Body of pancreas (tissue), 4 donors: ENCODE results near the gene PRR4. TPM values are rescaled to one million over a fixed set of nuclear protein-coding genes. Genes with fewer than 3 reads are reported as not detected.

Experiments
- ATAC-seq: fragments of 150-250 bp; one replicate; pipeline ENCODE4 v1.9.1; 2016
- DNase-seq, 4 donors: peaks; one replicate each; pipeline ENCODE4 v3.0.0-alpha.2; 2019
- H3K27ac ChIP-seq, 4 donors: fragments of 200-600 bp; sonication (generic); 1 replicate in 3 of 4; 2 replicates in 1 of 4; pipeline versions ENCODE4 v1.5.1 to v1.6.1; 2016 to 2019; ENCODE audit warnings: mild to moderate bottlenecking in 1 of 4, mixed read lengths in 1 of 4, moderate library complexity in 1 of 4
- H3K27me3 ChIP-seq, 2 donors: fragments of 200-600 bp; sonication (generic); one replicate each; pipeline ENCODE4 v1.6.0; 2016; ENCODE audit warnings: mild to moderate bottlenecking in 1 of 2
- H3K36me3 ChIP-seq, 2 donors: fragments of 200-600 bp; sonication (generic); replicated peaks in 1 of 2; 2 replicates each; pipeline ENCODE4 v1.5.1; 2016; ENCODE audit warnings: low read depth in 2 of 2; ENCODE audit not compliant: insufficient read depth in 1 of 2
- H3K4me1 ChIP-seq: fragments of 200-600 bp; sonication (generic); one replicate; pipeline ENCODE4 v1.6.0; 2016
- H3K4me3 ChIP-seq, 2 donors: fragments of 200-600 bp; sonication (generic); 1 replicate in 1 of 2; 2 replicates in 1 of 2; pipeline ENCODE4 v1.5.1; 2016 to 2019
- H3K9me3 ChIP-seq, 3 donors: fragments of 200-600 bp; sonication (generic); 1 replicate in 2 of 3; 2 replicates in 1 of 3; pipeline ENCODE4 v1.5.1; 2016
- CTCF ChIP-seq, 7 experiments: fragments of 450-650 bp in 4 of 7; fragments of 200-600 bp in 3 of 7; sonication (generic) in 3 of 7; IDR thresholded peaks; one replicate each; pipeline ENCODE4 v1.5.1; 2016 to 2019; ENCODE audit warnings: antibody characterized with exemption in 7 of 7
- POLR2A ChIP-seq, 3 donors: fragments of 450-650 bp; IDR thresholded peaks; one replicate each; pipeline ENCODE4 v1.6.1; 2016; ENCODE audit warnings: antibody characterized with exemption in 3 of 3, mild to moderate bottlenecking in 2 of 3
- WGBS, 2 donors: methylation state at CpG; one replicate each; pipeline ENCODE4 v1.1.5; 2017; 5-methylcytosine and 5-hydroxymethylcytosine counted together
- intact Hi-C: fragments of 100-400 bp; cut with DNase I; formaldehyde crosslinking; loops from one replicate; pipeline ENCODE4 v1.15.1; 2023
- total RNA-seq, 2 donors: library from RNA; depleted of rRNA; stranded (reverse); fragments of >200 nt; gene quantifications; one replicate each; pipeline ENCODE4 v1.1.0, GENCODE V29; 2016

The PRR4 gene
- total RNA-seq, result 1 to 10 TPM in 1 of 2 donors, not detected in 1; 3.4 TPM

- no peaks in the 10 kb centered on the region for H3K36me3 ChIP-seq
- no peak within 1 kb of the TSS for H3K27ac ChIP-seq
- 86 to 91% methylated on average over 4 of the region's 4 CpGs for WGBS, 2 donors
- no peak within 1 kb of the TSS for H3K4me3 ChIP-seq
- no peaks in the 10 kb centered on the region for H3K9me3 ChIP-seq
- H3K27me3 ChIP-seq, result no peaks in the 10 kb centered on the region
- DNase-seq (no peak), ATAC-seq (no peak)
- TF ChIP-seq CTCF (IDR thresholded peaks at IDR 0.05) (no peak), POLR2A (IDR thresholded peaks at IDR 0.05) (no peak)
- intact Hi-C loops, result no loop called here
- H3K4me1 ChIP-seq, result no peaks in the 10 kb centered on the region
These were observed at the start of gene PRR4 for GRCh38 chr12:10849425-10849878. PRR4 (minus strand) TSS chr12:10849475; CDS start chr12:10849437, 38 bp downstream.

GRCh38 chr12:10896854-10897253, 47.6 kb upstream of the PRR4 start:
- Histone ChIP-seq H3K4me3 (no peak overlapping the region), H3K27ac (no peak overlapping the region), H3K4me1 (peaks cover 5% of the 10 kb centered on the region), H3K9me3 (no peaks in the 10 kb centered on the region), H3K27me3 (no peaks in the 10 kb centered on the region), H3K36me3 (no peaks in the 10 kb centered on the region)
- ATAC-seq (no peak), DNase-seq (no peak)
- WGBS, 2 donors, result 93 to 97% methylated on average over 5 of the region's 5 CpGs
- TF ChIP-seq POLR2A (IDR thresholded peaks at IDR 0.05) (no peak), CTCF (IDR thresholded peaks at IDR 0.05) (no peak)
- intact Hi-C loops, result no loop called here

- no peak for DNase-seq
These were observed 42.7 kb upstream of the PRR4 start for GRCh38 chr12:10891937-10892336.

GRCh38 chr12:10889226-10889625, 40.0 kb upstream of the PRR4 start:
- no peak overlapping the region for H3K27ac ChIP-seq
- H3K4me3 ChIP-seq, result no peak overlapping the region
- H3K36me3 ChIP-seq, result no peaks in the 10 kb centered on the region
- no peak for DNase-seq
- intact Hi-C loops, result no loop called here
- H3K4me1 ChIP-seq, result peaks cover 7% of the 10 kb centered on the region
- H3K9me3 ChIP-seq, result no peaks in the 10 kb centered on the region
- no peak for ATAC-seq
- no peak for TF ChIP-seq POLR2A (IDR thresholded peaks at IDR 0.05)
- no peak for TF ChIP-seq CTCF (IDR thresholded peaks at IDR 0.05)
- no peaks in the 10 kb centered on the region for H3K27me3 ChIP-seq

More at GRCh38 chr12:10891937-10892336, 42.7 kb upstream of the PRR4 start:
- H3K4me1 ChIP-seq, result peaks cover 7% of the 10 kb centered on the region
- H3K36me3 ChIP-seq, result no peaks in the 10 kb centered on the region
- H3K27me3 ChIP-seq, result no peaks in the 10 kb centered on the region
- intact Hi-C loops, result no loop called here
- ATAC-seq, result no peak
- no peaks in the 10 kb centered on the region for H3K9me3 ChIP-seq
- TF ChIP-seq CTCF (IDR thresholded peaks at IDR 0.05) (no peak), POLR2A (IDR thresholded peaks at IDR 0.05) (no peak)
- WGBS, 2 donors, result 44 to 66% methylated on average over 2 of the region's 2 CpGs
- H3K27ac ChIP-seq, result no peak overlapping the region
- no peak overlapping the region for H3K4me3 ChIP-seq

GRCh38 chr12:10884086-10884725, 34.9 kb upstream of the PRR4 start, which contains the start of gene PRH1:
PRH1 (minus strand) TSS chr12:10884255; CDS start chr12:10884217, 38 bp downstream.
- Histone ChIP-seq H3K9me3 (no peaks in the 10 kb centered on the region), H3K36me3 (no peaks in the 10 kb centered on the region), H3K4me3 (no peak within 1 kb of the TSS), H3K4me1 (no peaks in the 10 kb centered on the region), H3K27me3 (no peaks in the 10 kb centered on the region), H3K27ac (no peak within 1 kb of the TSS)
- ATAC-seq (no peak), DNase-seq (no peak)
- intact Hi-C loops, result no loop called here
- 93 to 97% methylated on average over 6 of the region's 6 CpGs for WGBS, 2 donors
- TF ChIP-seq CTCF (IDR thresholded peaks at IDR 0.05), result no peak
- TF ChIP-seq POLR2A (IDR thresholded peaks at IDR 0.05), result no peak
